ENCODE measurements around the gene COBL. TPM values are rescaled to one million over a fixed set of nuclear protein-coding genes. Genes with fewer than 3 reads are reported as not detected.

The COBL gene
- total and polyA plus RNA-seq, 5 donors from 2014 or later: 0.03 to 0.59 TPM; not detected in 3

DNA sequence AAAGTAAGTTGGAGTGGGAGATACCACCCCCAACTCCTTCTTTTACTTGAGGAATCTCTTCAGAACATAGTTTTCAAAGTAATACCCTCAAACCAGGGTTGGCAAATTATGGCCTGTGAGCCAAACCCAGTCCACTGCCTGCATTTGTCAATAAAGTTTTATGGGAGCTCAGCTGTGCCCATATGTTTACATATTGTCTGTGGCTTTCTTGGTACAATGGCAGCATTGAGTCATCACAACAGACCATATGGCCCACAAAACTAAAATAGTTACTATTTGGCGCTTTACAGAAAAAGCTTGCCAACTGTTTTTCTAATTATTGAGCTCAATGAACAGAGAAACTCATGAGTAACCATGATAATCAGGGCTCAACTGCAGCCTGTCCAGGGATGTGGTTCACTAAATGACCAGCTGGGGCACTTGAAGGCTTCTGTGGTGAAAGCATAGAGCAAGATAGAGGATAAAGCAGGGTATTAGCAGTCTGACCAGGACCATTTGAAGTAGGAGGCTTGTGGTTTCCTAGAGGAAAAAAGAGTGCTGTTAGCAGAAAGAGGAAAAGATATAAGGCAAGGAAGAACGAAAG, 337.9 kb downstream of the COBL start:
- DNase-seq: no peak
- Histone ChIP-seq H3K36me3 (ENCODE audit: control insufficient read depth, insufficient read depth, low read length) (no peaks in the 10 kb centered on the region), H3K4me3 (ENCODE audit: low read depth, low read length) (no peak overlapping the region), H3K4me1 (ENCODE audit: control insufficient read depth, insufficient read depth, low read length, poor library complexity, severe bottlenecking) (no peaks in the 10 kb centered on the region), H3K9me3 (ENCODE audit: control insufficient read depth in 2 of 2, low read length in 2 of 2) (no peaks in the 10 kb centered on the region), H3K27ac (ENCODE audit: insufficient read depth, low read length, poor library complexity, severe bottlenecking) (no peak overlapping the region), H3K27me3 (ENCODE audit: control insufficient read depth, insufficient read depth, low read length) (no peaks in the 10 kb centered on the region)
- Mint-ChIP-seq H3K27me3 (peaks cover 4% of the 10 kb centered on the region), H3K36me3 (no peaks in the 10 kb centered on the region), H3K9me3 (peaks cover 0 to 9% (median 0%) of the 10 kb centered on the region in 7 donors), H3K4me3 (no peak overlapping the region), H3K4me1 (no peaks in the 10 kb centered on the region), H3K27ac (no peak overlapping the region)
- ATAC-seq (ENCODE audit: low read depth in 2 of 2): no peak

DNA sequence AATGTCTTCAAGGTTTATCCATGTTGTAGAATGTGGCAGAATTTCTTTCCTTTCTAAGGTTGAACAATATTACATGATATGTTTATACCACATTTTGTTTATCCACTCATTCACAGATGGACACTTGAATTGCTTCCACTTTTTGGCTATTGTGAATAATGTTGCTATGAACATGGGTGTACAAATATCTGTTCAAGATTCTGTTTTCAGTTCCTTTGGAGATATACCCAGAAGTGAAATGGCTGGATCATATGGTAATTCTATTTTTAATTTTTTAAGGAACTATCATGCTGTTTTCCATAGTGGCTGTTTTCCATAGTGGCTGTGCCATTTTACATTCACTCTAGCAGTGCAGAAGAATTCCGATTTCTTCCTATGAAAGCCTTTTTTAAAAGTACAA, 339.2 kb downstream of the COBL start:
- Histone ChIP-seq H3K9me3 (ENCODE audit: control insufficient read depth in 2 of 2, low read length in 2 of 2) (no peaks in the 10 kb centered on the region), H3K36me3 (ENCODE audit: control insufficient read depth, insufficient read depth, low read length) (no peaks in the 10 kb centered on the region), H3K27ac (ENCODE audit: insufficient read depth, low read length, poor library complexity, severe bottlenecking) (no peak overlapping the region), H3K4me1 (ENCODE audit: control insufficient read depth, insufficient read depth, low read length, poor library complexity, severe bottlenecking) (no peaks in the 10 kb centered on the region), H3K4me3 (ENCODE audit: low read depth, low read length) (no peak overlapping the region), H3K27me3 (ENCODE audit: control insufficient read depth, insufficient read depth, low read length) (no peaks in the 10 kb centered on the region)
- no peak overlapping the region for H3K27ac Mint-ChIP-seq
- DNase-seq (no peak), ATAC-seq (ENCODE audit: low read depth in 2 of 2) (no peak)
- peaks cover 0 to 9% (median 2%) of the 10 kb centered on the region in 7 donors for H3K9me3 Mint-ChIP-seq
- H3K4me3 Mint-ChIP-seq: no peak overlapping the region
- H3K4me1 Mint-ChIP-seq: no peaks in the 10 kb centered on the region
- peaks cover 4% of the 10 kb centered on the region for H3K27me3 Mint-ChIP-seq
- no peaks in the 10 kb centered on the region for H3K36me3 Mint-ChIP-seq

DNA sequence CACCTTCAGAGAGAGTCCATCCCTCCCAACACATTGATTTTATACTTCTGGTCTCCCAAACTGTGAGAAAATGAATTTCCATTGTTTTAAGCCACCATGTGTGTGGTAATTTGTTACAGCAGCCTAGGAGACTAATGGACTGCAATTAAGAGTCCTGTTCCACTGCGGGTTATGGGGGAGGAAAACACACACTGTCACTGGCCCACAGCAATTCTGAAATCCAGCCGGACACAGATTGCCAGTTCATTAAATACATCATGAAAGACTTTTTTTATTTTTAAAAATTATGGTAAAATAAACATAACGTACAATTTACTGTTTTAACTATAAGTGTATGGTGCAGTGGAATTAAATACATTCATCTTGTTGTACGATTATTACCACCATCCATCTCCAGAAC, 340.5 kb downstream of the COBL start:
- no peak overlapping the region for H3K4me3 Mint-ChIP-seq

DNA sequence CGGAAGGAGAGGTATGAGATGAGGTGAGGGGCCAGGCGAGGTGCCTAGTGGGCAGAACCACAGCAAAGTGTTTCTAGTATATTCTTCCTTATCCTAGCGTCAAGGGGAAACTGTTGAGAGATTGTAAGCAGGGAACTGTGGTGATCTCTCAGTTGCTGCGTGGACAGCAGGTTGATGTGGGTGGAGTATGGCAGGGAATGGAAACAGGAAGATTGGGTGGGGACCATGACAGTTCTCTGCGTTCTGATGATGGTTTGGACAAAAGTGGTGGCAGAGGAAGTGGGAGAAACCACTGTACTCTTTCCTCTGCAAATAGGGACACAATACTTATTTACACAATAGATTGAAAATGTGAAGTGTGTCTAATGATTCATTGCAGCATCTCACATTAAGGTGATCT, 342.4 kb downstream of the COBL start:
- H3K27ac Mint-ChIP-seq: no peak overlapping the region
- no peaks in the 10 kb centered on the region for H3K4me1 ChIP-seq (ENCODE audit: control insufficient read depth, insufficient read depth, low read length, poor library complexity, severe bottlenecking)
- DNase-seq (no peak), ATAC-seq (ENCODE audit: low read depth in 2 of 2) (no peak)
- H3K9me3 Mint-ChIP-seq: peaks cover 0 to 6% (median 2%) of the 10 kb centered on the region in 7 donors
- H3K9me3 ChIP-seq (ENCODE audit: control insufficient read depth in 2 of 2, low read length in 2 of 2): no peaks in the 10 kb centered on the region
- H3K4me3 Mint-ChIP-seq: no peak overlapping the region
- no peak overlapping the region for H3K4me3 ChIP-seq (ENCODE audit: low read depth, low read length)
- H3K4me1 Mint-ChIP-seq: no peaks in the 10 kb centered on the region
- no peaks in the 10 kb centered on the region for H3K27me3 ChIP-seq (ENCODE audit: control insufficient read depth, insufficient read depth, low read length)
- no peak overlapping the region for H3K27ac ChIP-seq (ENCODE audit: insufficient read depth, low read length, poor library complexity, severe bottlenecking)
- peaks cover 4% of the 10 kb centered on the region for H3K27me3 Mint-ChIP-seq
- H3K36me3 Mint-ChIP-seq: no peaks in the 10 kb centered on the region
- H3K36me3 ChIP-seq (ENCODE audit: control insufficient read depth, insufficient read depth, low read length): no peaks in the 10 kb centered on the region

More for the DNA sequence above, 340.5 kb downstream of the COBL start:
- H3K4me1 Mint-ChIP-seq: no peaks in the 10 kb centered on the region
- Histone ChIP-seq H3K9me3 (ENCODE audit: control insufficient read depth in 2 of 2, low read length in 2 of 2) (no peaks in the 10 kb centered on the region), H3K27me3 (ENCODE audit: control insufficient read depth, insufficient read depth, low read length) (no peaks in the 10 kb centered on the region), H3K27ac (ENCODE audit: insufficient read depth, low read length, poor library complexity, severe bottlenecking) (no peak overlapping the region), H3K4me1 (ENCODE audit: control insufficient read depth, insufficient read depth, low read length, poor library complexity, severe bottlenecking) (no peaks in the 10 kb centered on the region), H3K4me3 (ENCODE audit: low read depth, low read length) (no peak overlapping the region), H3K36me3 (ENCODE audit: control insufficient read depth, insufficient read depth, low read length) (no peaks in the 10 kb centered on the region)
- DNase-seq: no peak
- peaks cover 0 to 9% (median 2%) of the 10 kb centered on the region in 7 donors for H3K9me3 Mint-ChIP-seq
- no peaks in the 10 kb centered on the region for H3K36me3 Mint-ChIP-seq
- peaks cover 4% of the 10 kb centered on the region for H3K27me3 Mint-ChIP-seq
- H3K27ac Mint-ChIP-seq: no peak overlapping the region
- ATAC-seq (ENCODE audit: low read depth in 2 of 2): no peak

DNA sequence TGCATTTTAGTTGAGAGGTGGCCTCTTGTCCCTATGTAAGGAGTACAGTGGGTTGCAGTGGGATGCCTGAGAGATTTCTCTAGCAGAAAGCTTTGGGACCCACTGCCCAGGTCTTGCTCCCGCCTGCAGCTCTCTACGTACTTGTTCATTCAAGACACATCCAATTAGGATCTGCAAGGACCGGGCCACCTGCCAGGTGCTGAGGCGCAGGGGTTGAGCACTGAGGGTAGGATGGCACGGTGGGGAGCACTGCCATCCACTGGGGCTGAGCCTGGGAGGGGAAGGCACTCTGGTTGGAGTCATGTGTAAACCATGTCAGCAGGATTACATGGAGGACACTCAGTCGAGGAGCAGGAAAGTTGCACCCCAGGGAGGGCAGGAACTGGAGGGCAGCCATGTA, 342.8 kb downstream of the COBL start:
- no peak for ATAC-seq (ENCODE audit: low read depth in 2 of 2)
- Histone ChIP-seq H3K27me3 (ENCODE audit: control insufficient read depth, insufficient read depth, low read length) (no peaks in the 10 kb centered on the region), H3K27ac (ENCODE audit: insufficient read depth, low read length, poor library complexity, severe bottlenecking) (no peak overlapping the region), H3K4me1 (ENCODE audit: control insufficient read depth, insufficient read depth, low read length, poor library complexity, severe bottlenecking) (no peaks in the 10 kb centered on the region), H3K4me3 (ENCODE audit: low read depth, low read length) (no peak overlapping the region), H3K36me3 (ENCODE audit: control insufficient read depth, insufficient read depth, low read length) (no peaks in the 10 kb centered on the region), H3K9me3 (ENCODE audit: control insufficient read depth in 2 of 2, low read length in 2 of 2) (no peaks in the 10 kb centered on the region)
- Mint-ChIP-seq H3K4me3 (no peak overlapping the region), H3K27ac (no peak overlapping the region), H3K36me3 (no peaks in the 10 kb centered on the region), H3K27me3 (peaks cover 4% of the 10 kb centered on the region), H3K4me1 (no peaks in the 10 kb centered on the region), H3K9me3 (peaks cover 0 to 6% (median 2%) of the 10 kb centered on the region in 7 donors)
- no peak for DNase-seq

DNA sequence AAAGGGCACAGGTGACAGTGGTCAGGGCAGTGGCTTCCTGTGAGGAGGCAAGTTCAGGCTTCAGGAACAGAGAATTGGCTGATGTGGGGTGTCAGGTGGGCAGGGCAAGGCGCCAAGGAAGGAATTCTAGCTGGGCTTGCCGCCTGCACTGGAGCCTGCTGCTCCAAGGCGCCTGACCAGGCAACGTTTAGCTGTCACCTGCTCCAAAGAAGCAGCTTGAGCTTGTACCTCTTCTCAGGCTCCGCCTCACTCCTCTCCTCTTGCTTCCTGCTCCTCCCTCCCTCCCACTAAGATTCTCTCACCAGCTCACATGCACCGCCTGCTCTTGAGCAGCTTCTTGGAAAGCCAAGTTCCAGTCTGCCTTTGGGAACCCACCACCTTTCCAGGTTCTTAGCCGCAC, 346.5 kb downstream of the COBL start:
- peaks cover 1 to 15% (median 6%) of the 10 kb centered on the region in 7 donors for H3K9me3 Mint-ChIP-seq
- DNase-seq (no peak), ATAC-seq (ENCODE audit: low read depth in 2 of 2) (no peak)
- H3K4me1 Mint-ChIP-seq: no peaks in the 10 kb centered on the region
- H3K27ac ChIP-seq (ENCODE audit: insufficient read depth, low read length, poor library complexity, severe bottlenecking): no peak overlapping the region
- H3K27me3 ChIP-seq (ENCODE audit: control insufficient read depth, insufficient read depth, low read length): no peaks in the 10 kb centered on the region
- no peak overlapping the region for H3K4me3 Mint-ChIP-seq
- no peaks in the 10 kb centered on the region for H3K36me3 Mint-ChIP-seq
- H3K36me3 ChIP-seq (ENCODE audit: control insufficient read depth, insufficient read depth, low read length): no peaks in the 10 kb centered on the region
- H3K4me3 ChIP-seq (ENCODE audit: low read depth, low read length): no peak overlapping the region
- H3K27ac Mint-ChIP-seq: no peak overlapping the region
- H3K27me3 Mint-ChIP-seq: peaks cover 5% of the 10 kb centered on the region
- no peaks in the 10 kb centered on the region for H3K4me1 ChIP-seq (ENCODE audit: control insufficient read depth, insufficient read depth, low read length, poor library complexity, severe bottlenecking)
- H3K9me3 ChIP-seq (ENCODE audit: control insufficient read depth in 2 of 2, low read length in 2 of 2): peaks cover 0 to 5% of the 10 kb centered on the region in 2 experiments
